ENCODE measurements around the gene HEBP1. TPM values are rescaled to one million over a fixed set of nuclear protein-coding genes. Genes with fewer than 3 reads are reported as not detected.

Gene HEBP1
- total RNA-seq, 1 donor from 2014 or later, result 28.9 TPM

- Histone ChIP-seq H3K27ac (ENCODE audit: low read depth, low read length) (no peak overlapping the region), H3K79me2 (ENCODE audit: insufficient read depth, low read length) (peaks cover 9% of the 10 kb centered on the region), H4K20me1 (ENCODE audit: insufficient read depth, low read length) (no peaks in the 10 kb centered on the region), H3K9me3 (ENCODE audit: insufficient read depth, low read depth, low read length) (no peaks in the 10 kb centered on the region), H3K4me2 (ENCODE audit: low read length) (no peak overlapping the region), H3K27me3 (ENCODE audit: insufficient read depth, low read length) (no peaks in the 10 kb centered on the region), H3K36me3 (ENCODE audit: insufficient read depth, low read length) (peaks cover 6% of the 10 kb centered on the region), H3K9ac (ENCODE audit: low read length) (no peak overlapping the region), H3K4me1 (ENCODE audit: insufficient read depth, low read length) (no peaks in the 10 kb centered on the region), H3K4me3 (ENCODE audit: insufficient read depth, low read depth, low read length) (no peak overlapping the region), H2AFZ (ENCODE audit: low read depth, low read length) (no peak overlapping the region)
- H3K9me3 Mint-ChIP-seq (ENCODE audit: unreplicated experiment), result no peaks in the 10 kb centered on the region
- DNase-seq (ENCODE audit: low read depth) (peak; percentile 24), FAIRE-seq (no peak)
- no peak overlapping the region for H3K4me3 Mint-ChIP-seq (ENCODE audit: unreplicated experiment)
- no peaks in the 10 kb centered on the region for H3K27me3 Mint-ChIP-seq (ENCODE audit: low read depth, unreplicated experiment)
- peaks cover 8% of the 10 kb centered on the region for H3K36me3 Mint-ChIP-seq (ENCODE audit: low read depth, unreplicated experiment)
- no peak overlapping the region for H3K27ac Mint-ChIP-seq (ENCODE audit: unreplicated experiment)
- peaks cover 16% of the 10 kb centered on the region for H3K4me1 Mint-ChIP-seq (ENCODE audit: low read depth, unreplicated experiment)
- TF ChIP-seq CTCF (IDR thresholded peaks at IDR 0.05; ENCODE audit: insufficient read depth, low read depth, low read length) (no peak), EZH2 (IDR thresholded peaks at IDR 0.05; ENCODE audit: insufficient read depth, low read length) (no peak)
These were observed 9.2 kb downstream of the HEBP1 start for GRCh38 chr12:12990700-12991468.

GRCh38 chr12:12987421-12987820, 12.6 kb downstream of the HEBP1 start:
- no peak overlapping the region for H3K27ac Mint-ChIP-seq (ENCODE audit: unreplicated experiment)
- no peaks in the 10 kb centered on the region for H3K27me3 Mint-ChIP-seq (ENCODE audit: low read depth, unreplicated experiment)
- H3K4me3 Mint-ChIP-seq (ENCODE audit: unreplicated experiment), result no peak overlapping the region
- Histone ChIP-seq H3K9me3 (ENCODE audit: insufficient read depth, low read depth, low read length) (no peaks in the 10 kb centered on the region), H2AFZ (ENCODE audit: low read depth, low read length) (no peak overlapping the region), H3K4me3 (ENCODE audit: insufficient read depth, low read depth, low read length) (no peak overlapping the region), H4K20me1 (ENCODE audit: insufficient read depth, low read length) (no peaks in the 10 kb centered on the region), H3K4me2 (ENCODE audit: low read length) (no peak overlapping the region), H3K4me1 (ENCODE audit: insufficient read depth, low read length) (no peaks in the 10 kb centered on the region), H3K36me3 (ENCODE audit: insufficient read depth, low read length) (peaks cover 12% of the 10 kb centered on the region), H3K27me3 (ENCODE audit: insufficient read depth, low read length) (no peaks in the 10 kb centered on the region), H3K79me2 (ENCODE audit: insufficient read depth, low read length) (no peaks in the 10 kb centered on the region), H3K9ac (ENCODE audit: low read length) (no peak overlapping the region), H3K27ac (ENCODE audit: low read depth, low read length) (no peak overlapping the region)
- peaks cover 9% of the 10 kb centered on the region for H3K4me1 Mint-ChIP-seq (ENCODE audit: low read depth, unreplicated experiment)
- no peak for FAIRE-seq
- no peaks in the 10 kb centered on the region for H3K9me3 Mint-ChIP-seq (ENCODE audit: unreplicated experiment)
- peaks cover 8% of the 10 kb centered on the region for H3K36me3 Mint-ChIP-seq (ENCODE audit: low read depth, unreplicated experiment)
- no peak for DNase-seq (ENCODE audit: low read depth)
- no peak for TF ChIP-seq CTCF (IDR thresholded peaks at IDR 0.05; ENCODE audit: insufficient read depth, low read depth, low read length)
- no peak for TF ChIP-seq EZH2 (IDR thresholded peaks at IDR 0.05; ENCODE audit: insufficient read depth, low read length)

GRCh38 chr12:12986775-12987331, 13.2 kb downstream of the HEBP1 start:
- FAIRE-seq (no peak), DNase-seq (ENCODE audit: low read depth) (no peak)
- Mint-ChIP-seq H3K4me3 (ENCODE audit: unreplicated experiment) (no peak overlapping the region), H3K36me3 (ENCODE audit: low read depth, unreplicated experiment) (peaks cover 8% of the 10 kb centered on the region), H3K9me3 (ENCODE audit: unreplicated experiment) (no peaks in the 10 kb centered on the region), H3K27me3 (ENCODE audit: low read depth, unreplicated experiment) (no peaks in the 10 kb centered on the region), H3K27ac (ENCODE audit: unreplicated experiment) (no peak overlapping the region), H3K4me1 (ENCODE audit: low read depth, unreplicated experiment) (peaks cover 8% of the 10 kb centered on the region)
- no peak overlapping the region for H3K27ac ChIP-seq (ENCODE audit: low read depth, low read length)
- no peaks in the 10 kb centered on the region for H3K9me3 ChIP-seq (ENCODE audit: insufficient read depth, low read depth, low read length)
- no peak overlapping the region for H2AFZ ChIP-seq (ENCODE audit: low read depth, low read length)
- no peak overlapping the region for H3K4me3 ChIP-seq (ENCODE audit: insufficient read depth, low read depth, low read length)
- H3K27me3 ChIP-seq (ENCODE audit: insufficient read depth, low read length), result no peaks in the 10 kb centered on the region
- H3K36me3 ChIP-seq (ENCODE audit: insufficient read depth, low read length), result peaks cover 12% of the 10 kb centered on the region
- no peaks in the 10 kb centered on the region for H3K4me1 ChIP-seq (ENCODE audit: insufficient read depth, low read length)
- no peaks in the 10 kb centered on the region for H3K79me2 ChIP-seq (ENCODE audit: insufficient read depth, low read length)
- no peaks in the 10 kb centered on the region for H4K20me1 ChIP-seq (ENCODE audit: insufficient read depth, low read length)
- H3K9ac ChIP-seq (ENCODE audit: low read length), result no peak overlapping the region
- no peak for TF ChIP-seq EZH2 (IDR thresholded peaks at IDR 0.05; ENCODE audit: insufficient read depth, low read length)
- TF ChIP-seq CTCF (IDR thresholded peaks at IDR 0.05; ENCODE audit: insufficient read depth, low read depth, low read length), result no peak
- H3K4me2 ChIP-seq (ENCODE audit: low read length), result no peak overlapping the region

Measured in astrocyte (in vitro differentiated cells and primary cell).